Epithelial cell of proximal tubule (primary cell): ENCODE data around the gene GXYLT2. TPM values are rescaled to one million over a fixed set of nuclear protein-coding genes. Genes with fewer than 3 reads are reported as not detected.

Source experiments
- DNase-seq: peaks from one replicate; pipeline ENCODE4 v3.0.0-alpha.2; 2011; ENCODE audit warnings: low read depth
- H3K4me3 ChIP-seq: 2 replicates; pipeline ENCODE4 v1.5.1; 2011; ENCODE audit warnings: low read depth, mild to moderate bottlenecking, low read length
- CTCF ChIP-seq: conservative IDR thresholded peaks from 2 replicates; pipeline ENCODE4 v1.5.1; 2012; ENCODE audit warnings: low read depth, mild to moderate bottlenecking, low read length
- total RNA-seq: library from RNA; depleted of rRNA; stranded (reverse); fragments of >200 nt; gene quantifications from 2 replicates; pipeline ENCODE4 v1.2.3, GENCODE V29; 2015

Gene GXYLT2
- total RNA-seq, 1 donor from 2014 or later = 1.6 TPM

- no peak overlapping the region for H3K4me3 ChIP-seq
- DNase-seq = no peak
- TF ChIP-seq CTCF = no peak
Measured at GRCh38 chr3:72972706-72973030, 84.8 kb downstream of the GXYLT2 start.

GRCh38 chr3:72973031-72973723 lies 85.3 kb downstream of the GXYLT2 start:
- TF ChIP-seq CTCF = no peak
- no peak overlapping the region for H3K4me3 ChIP-seq
- DNase-seq = peak; percentile 38

- no peak for DNase-seq
- no peak for TF ChIP-seq CTCF
Measured at GRCh38 chr3:72973786-72974185, 85.9 kb downstream of the GXYLT2 start.

GRCh38 chr3:72974956-72975355 lies 87.1 kb downstream of the GXYLT2 start:
- DNase-seq = no peak
- no peak overlapping the region for H3K4me3 ChIP-seq
- TF ChIP-seq CTCF = no peak

More at GRCh38 chr3:72973786-72974185, 85.9 kb downstream of the GXYLT2 start:
- no peak overlapping the region for H3K4me3 ChIP-seq

- DNase-seq = peak; percentile 27
Measured at GRCh38 chr3:72976281-72976741, 88.5 kb downstream of the GXYLT2 start.

GRCh38 chr3:72977060-72977808 lies 89.4 kb downstream of the GXYLT2 start:
- TF ChIP-seq CTCF = no peak
- DNase-seq = no peak

More at GRCh38 chr3:72976281-72976741, 88.5 kb downstream of the GXYLT2 start:
- TF ChIP-seq CTCF = no peak
- no peak overlapping the region for H3K4me3 ChIP-seq

More at GRCh38 chr3:72977060-72977808, 89.4 kb downstream of the GXYLT2 start:
- H3K4me3 ChIP-seq = no peak overlapping the region
